ENCODE data around the gene RAB5B.

GRCh38 chr12:55973599-55974307 is at the start of gene RAB5B:
- TF ChIP-seq CTCF (IDR thresholded peaks at IDR 0.05; ENCODE audit: poor library complexity) (no peak), EZH2phosphoT487 (IDR thresholded peaks at IDR 0.05; ENCODE audit: low read depth, severe bottlenecking, unreplicated experiment) (no peak)
